Heart left ventricle (tissue), 13 donors: Measurements from ENCODE around the gene HID1.
"Not testable (repeated sequence)": the region's sequence is repeated elsewhere in the genome, so short reads cannot be mapped to it uniquely, and the experiment has no call there.

Experiments used
- POLR2A ChIP-seq, 2 donors: fragments of 450-650 bp; IDR thresholded peaks; one replicate each; pipeline ENCODE4 v1.6.1; 2017; ENCODE audit warnings: antibody characterized with exemption in 2 of 2, mild to moderate bottlenecking in 2 of 2, moderate library complexity in 2 of 2
- TF ChIP-seq, protein P1 (sequence below), 12 donors: fragments of 200-600 bp; sonication (generic) in 4 of 12; IDR thresholded peaks; one replicate each; pipeline versions ENCODE4 v1.5.0 to v1.8.0; 2018 to 2022; ENCODE audit warnings: antibody characterized with exemption in 12 of 12, mild to moderate bottlenecking in 5 of 12
- donor health status: ischemic (EF 13 %, LVEDD 7.1; RV severe dilation, severe dysfunction).
- donor health status: DM: no; HTN: yes; CAD: no.
- donor health status: DM: no; HTN: no; CAD: no.
- donor health status: ischemic (EF 25% LVEDD 6.9; RV normal size, moderate dysfunction).
- donor health status: ischemic (EF 25% LVEDD 5.7; RV mildly dilated, moderate dysfunction).
- donor health status: ischemic (EF 35%, LVEDD 5.7; RV mildly dilated, moderate dysfunction).
- donor health status: nonischemic (EF 11% LVEDD 7.7; RV severe dilation, severe dysfunction).
- donor health status: DM: yes; HTN: yes; CAD: no.
- donor health status: PGD.
- donor health status: ischemic (EF 29% LVEDD 5.4; RV normal size, mild dysfunction).
- donor health status: nonischemic (EF 23%, LVEDD 6.1; RV moderate dilation, normal function).

DNA sequence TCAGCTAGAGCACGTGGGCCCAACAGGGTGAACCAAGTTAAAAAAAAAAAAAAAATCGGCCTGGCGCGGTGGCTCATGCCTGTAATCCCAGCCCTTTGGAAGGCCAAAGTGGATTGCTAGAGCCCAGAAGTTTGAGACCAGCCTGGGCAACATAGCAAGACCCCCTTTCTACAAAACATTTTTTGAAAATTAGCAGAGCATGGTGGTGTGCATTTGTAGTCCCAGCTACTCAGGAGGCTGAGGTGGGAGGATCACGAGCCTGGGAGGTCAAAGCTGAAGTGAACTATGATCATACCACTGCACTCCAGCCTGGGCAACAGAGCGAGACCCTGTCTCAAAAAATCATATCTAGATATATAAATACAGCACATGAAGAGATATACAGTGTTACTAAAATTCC, 33.5 kb upstream of the HID1 start:
- not testable (repeated sequence) for TF ChIP-seq POLR2A (IDR thresholded peaks at IDR 0.05)
- TF ChIP-seq, protein P1, sequence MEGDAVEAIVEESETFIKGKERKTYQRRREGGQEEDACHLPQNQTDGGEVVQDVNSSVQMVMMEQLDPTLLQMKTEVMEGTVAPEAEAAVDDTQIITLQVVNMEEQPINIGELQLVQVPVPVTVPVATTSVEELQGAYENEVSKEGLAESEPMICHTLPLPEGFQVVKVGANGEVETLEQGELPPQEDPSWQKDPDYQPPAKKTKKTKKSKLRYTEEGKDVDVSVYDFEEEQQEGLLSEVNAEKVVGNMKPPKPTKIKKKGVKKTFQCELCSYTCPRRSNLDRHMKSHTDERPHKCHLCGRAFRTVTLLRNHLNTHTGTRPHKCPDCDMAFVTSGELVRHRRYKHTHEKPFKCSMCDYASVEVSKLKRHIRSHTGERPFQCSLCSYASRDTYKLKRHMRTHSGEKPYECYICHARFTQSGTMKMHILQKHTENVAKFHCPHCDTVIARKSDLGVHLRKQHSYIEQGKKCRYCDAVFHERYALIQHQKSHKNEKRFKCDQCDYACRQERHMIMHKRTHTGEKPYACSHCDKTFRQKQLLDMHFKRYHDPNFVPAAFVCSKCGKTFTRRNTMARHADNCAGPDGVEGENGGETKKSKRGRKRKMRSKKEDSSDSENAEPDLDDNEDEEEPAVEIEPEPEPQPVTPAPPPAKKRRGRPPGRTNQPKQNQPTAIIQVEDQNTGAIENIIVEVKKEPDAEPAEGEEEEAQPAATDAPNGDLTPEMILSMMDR (IDR thresholded peaks at IDR 0.05): not testable (repeated sequence)
